ENCODE measurements around the gene CNOT4.
"Not testable (repeated sequence)": the region's sequence is repeated elsewhere in the genome, so short reads cannot be mapped to it uniquely, and the experiment has no call there.

The CNOT4 gene

GRCh38 chr7:135364206-135364605 is 145.7 kb downstream of the CNOT4 start:
- no peak for DNase-seq (ENCODE audit: low read depth, low spot score)

- peak; percentile 16 for DNase-seq (ENCODE audit: low read depth, low spot score)
Measured at GRCh38 chr7:135362871-135363270, 147.0 kb downstream of the CNOT4 start.

- DNase-seq (ENCODE audit: low read depth, low spot score) = no peak
Measured at GRCh38 chr7:135361788-135362187, 148.1 kb downstream of the CNOT4 start.

- DNase-seq (ENCODE audit: low read depth, low spot score) = no peak
Measured at GRCh38 chr7:135359615-135360014, 150.3 kb downstream of the CNOT4 start.

- DNase-seq (ENCODE audit: low read depth, low spot score) = no peak
Measured at GRCh38 chr7:135355377-135356048, 154.4 kb downstream of the CNOT4 start.

- DNase-seq (ENCODE audit: low read depth, low spot score) = no peak
Measured at GRCh38 chr7:135353832-135354231, 156.1 kb downstream of the CNOT4 start.

GRCh38 chr7:135352285-135352684 is 157.6 kb downstream of the CNOT4 start:
- no peak for DNase-seq (ENCODE audit: low read depth, low spot score)

- not testable (repeated sequence) for DNase-seq (ENCODE audit: low read depth, low spot score)
Measured at GRCh38 chr7:135351070-135351469, 158.8 kb downstream of the CNOT4 start.

- DNase-seq (ENCODE audit: low read depth, low spot score) = no peak
Measured at GRCh38 chr7:135349746-135350145, 160.2 kb downstream of the CNOT4 start.

- no peak for DNase-seq (ENCODE audit: low read depth, low spot score)
Measured at GRCh38 chr7:135348493-135348892, 161.4 kb downstream of the CNOT4 start.

GRCh38 chr7:135343361-135343760 is 166.5 kb downstream of the CNOT4 start:
- no peak for DNase-seq (ENCODE audit: low read depth, low spot score)

GRCh38 chr7:135342887-135343286 is 167.0 kb downstream of the CNOT4 start:
- DNase-seq (ENCODE audit: low read depth, low spot score) = no peak

GRCh38 chr7:135341049-135341448 is 168.9 kb downstream of the CNOT4 start:
- DNase-seq (ENCODE audit: low read depth, low spot score) = no peak

- DNase-seq (ENCODE audit: low read depth, low spot score) = no peak
Measured at GRCh38 chr7:135337977-135338550, 171.8 kb downstream of the CNOT4 start.

- no peak for DNase-seq (ENCODE audit: low read depth, low spot score)
Measured at GRCh38 chr7:135337506-135337905, 172.4 kb downstream of the CNOT4 start.

GRCh38 chr7:135335628-135336139 is 174.2 kb downstream of the CNOT4 start:
- DNase-seq (ENCODE audit: low read depth, low spot score) = peak; percentile 99

- no peak for DNase-seq (ENCODE audit: low read depth, low spot score)
Measured at GRCh38 chr7:135334830-135335543, 174.9 kb downstream of the CNOT4 start.

- peak; percentile 20 for DNase-seq (ENCODE audit: low read depth, low spot score)
Measured at GRCh38 chr7:135333946-135334345, 176.0 kb downstream of the CNOT4 start.

GRCh38 chr7:135333200-135333599 is 176.7 kb downstream of the CNOT4 start:
- peak; percentile 24 for DNase-seq (ENCODE audit: low read depth, low spot score)

- DNase-seq (ENCODE audit: low read depth, low spot score) = no peak
Measured at GRCh38 chr7:135330088-135330487, 179.8 kb downstream of the CNOT4 start.

GRCh38 chr7:135328526-135328925 is 181.4 kb downstream of the CNOT4 start:
- no peak for DNase-seq (ENCODE audit: low read depth, low spot score)

GRCh38 chr7:135328053-135328452 is 181.8 kb downstream of the CNOT4 start:
- no peak for DNase-seq (ENCODE audit: low read depth, low spot score)

- no peak for DNase-seq (ENCODE audit: low read depth, low spot score)
Measured at GRCh38 chr7:135327458-135327857, 182.4 kb downstream of the CNOT4 start.

Data from ELF-1 (cell line).